Measurements from ENCODE around the gene PMM2. TPM values are rescaled to one million over a fixed set of nuclear protein-coding genes. Genes with fewer than 3 reads are reported as not detected.
A peak's percentile ranks its signal among the peaks of the same experiment; 100 is the strongest.

The PMM2 gene
- total and polyA plus RNA-seq, 2 donors (not counting 1 experiment from before 2014, with no cell fraction given) = 15.8 to 47.5 TPM

GRCh38 chr16:8862309-8863130 is 64.9 kb downstream of the PMM2 start:
- CTCF ChIA-PET = interaction anchor here (1.8 kb wide), 1 partner anchor 8 kb away, joined by 4 read pairs; no protein-coding TSS in a partner anchor
- Histone ChIP-seq H3K27me3 (replicated peaks in 1 of 4; ENCODE audit: control extremely low read depth in 1 of 4, control insufficient read depth in 3 of 4, insufficient read depth in 4 of 4, low read length in 3 of 4) (no peaks in the 10 kb centered on the region), H3K79me2 (ENCODE audit: control insufficient read depth, insufficient read depth, low read length) (peaks cover 67% of the 10 kb centered on the region), H3K4me1 (ENCODE audit: control insufficient read depth in 2 of 2, insufficient read depth in 2 of 2, low read length in 2 of 2) (peaks cover 17 to 37% of the 10 kb centered on the region in 2 donors), H3K9me3 (ENCODE audit: control extremely low read depth in 1 of 3, control insufficient read depth in 2 of 3, insufficient read depth in 1 of 3, low read length in 2 of 3) (no peaks in the 10 kb centered on the region), H3K4me3 (ENCODE audit: control extremely low read depth in 1 of 5, extremely low read depth in 1 of 5, insufficient read depth in 1 of 5, low read depth in 2 of 5, low read length in 4 of 5) (no peak overlapping the region), H3K27ac (ENCODE audit: low read length in 2 of 2) (no peak overlapping the region), H3K4me2 (replicated peaks; ENCODE audit: low read depth, low read length, poor library complexity, severe bottlenecking) (no peak overlapping the region), H3K36me3 (replicated peaks in 1 of 2; ENCODE audit: control extremely low read depth in 1 of 2, control insufficient read depth in 1 of 2, extremely low read depth in 1 of 2, insufficient read depth in 2 of 2, low read length in 1 of 2) (peaks cover 2 to 13% of the 10 kb centered on the region in 2 experiments), H2AFZ (ENCODE audit: insufficient read depth, low read depth, low read length, poor library complexity, severe bottlenecking) (no peak overlapping the region), H3K9ac (ENCODE audit: low read length) (no peak overlapping the region), H4K20me1 (ENCODE audit: control insufficient read depth, insufficient read depth, low read length, poor library complexity, severe bottlenecking) (peaks cover 82% of the 10 kb centered on the region)
- intact Hi-C loops (cut with micrococcal nuclease) = no loop called here
- Mint-ChIP-seq H3K4me3 (no peak overlapping the region), H3K9me3 (ENCODE audit: insufficient read depth) (no peaks in the 10 kb centered on the region), H3K4me1 (peaks cover 44% of the 10 kb centered on the region), H3K27me3 (no peaks in the 10 kb centered on the region), H3K27ac (peak overlapping the region; percentile 5)
- POLR2A ChIA-PET = interaction anchor here (0.6 to 0.7 kb wide), 2 partner anchors 11 to 1886 kb away, joined by 5 read pairs; no protein-coding TSS in a partner anchor
- 85% methylated on average over 8 of the region's 14 CpGs for WGBS (ENCODE audit: insufficient coverage)
- no peak for DNase-seq
- ATAC-seq (ENCODE audit: low read depth) = no peak
- TF ChIP-seq, protein P1, sequence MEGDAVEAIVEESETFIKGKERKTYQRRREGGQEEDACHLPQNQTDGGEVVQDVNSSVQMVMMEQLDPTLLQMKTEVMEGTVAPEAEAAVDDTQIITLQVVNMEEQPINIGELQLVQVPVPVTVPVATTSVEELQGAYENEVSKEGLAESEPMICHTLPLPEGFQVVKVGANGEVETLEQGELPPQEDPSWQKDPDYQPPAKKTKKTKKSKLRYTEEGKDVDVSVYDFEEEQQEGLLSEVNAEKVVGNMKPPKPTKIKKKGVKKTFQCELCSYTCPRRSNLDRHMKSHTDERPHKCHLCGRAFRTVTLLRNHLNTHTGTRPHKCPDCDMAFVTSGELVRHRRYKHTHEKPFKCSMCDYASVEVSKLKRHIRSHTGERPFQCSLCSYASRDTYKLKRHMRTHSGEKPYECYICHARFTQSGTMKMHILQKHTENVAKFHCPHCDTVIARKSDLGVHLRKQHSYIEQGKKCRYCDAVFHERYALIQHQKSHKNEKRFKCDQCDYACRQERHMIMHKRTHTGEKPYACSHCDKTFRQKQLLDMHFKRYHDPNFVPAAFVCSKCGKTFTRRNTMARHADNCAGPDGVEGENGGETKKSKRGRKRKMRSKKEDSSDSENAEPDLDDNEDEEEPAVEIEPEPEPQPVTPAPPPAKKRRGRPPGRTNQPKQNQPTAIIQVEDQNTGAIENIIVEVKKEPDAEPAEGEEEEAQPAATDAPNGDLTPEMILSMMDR (IDR thresholded peaks at IDR 0.05) = no peak
- no peak for TF ChIP-seq EZH2 (IDR thresholded peaks at IDR 0.05; ENCODE audit: borderline replicate concordance, insufficient read depth, low read depth, low read length, poor library complexity, severe bottlenecking)

All from B cell (primary cell).